HepG2 (cell line): ENCODE results near the gene CALY. TPM values are rescaled to one million over a fixed set of nuclear protein-coding genes. Genes with fewer than 3 reads are reported as not detected.
A peak's percentile ranks its signal among the peaks of the same experiment; 100 is the strongest.

Experiments
- ATAC-seq: fragments of 200-7000 bp; cut with Tn5 transposase; 3 replicates; pipeline ENCODE4 v1.9.1; 2020; ENCODE audit warnings: mild to moderate bottlenecking, moderate library complexity
- BruUV-seq: library from RNA; stranded (reverse); fragments of 400-500 nt; replicated peaks from 2 replicates; lab custom pipeline; 2021; lab: Mats Ljungman, UMichigan
- CTCF ChIA-PET: fragments of 300-600 bp; formaldehyde crosslinking; extraction: SDS; loops from one replicate; lab custom pipeline; 2021; ENCODE audit warnings: low total read pairs, inconsistent platforms, low intra/inter-chr PET ratio; lab: Yijun Ruan, JAX
- POLR2A ChIA-PET: fragments of 350-600 bp; sonication (Branson Sonifier 250); formaldehyde crosslinking; loops from one replicate; lab custom pipeline; 2020; ENCODE audit warnings: antibody characterized with exemption, inconsistent platforms; lab: Yijun Ruan, JAX
- DNase-seq: peaks from one replicate; pipeline ENCODE4 v3.0.0-alpha.2; 2015; ENCODE audit warnings: low spot score
- FAIRE-seq: peaks from 3 replicates; lab custom pipeline; 2011; peaks lifted over from hg19 to GRCh38; lab: Jason Lieb, UNC
- H2AFZ ChIP-seq: one replicate; pipeline ENCODE4 v1.6.1; 2011; ENCODE audit warnings: low read length, inconsistent platforms
- H3K27ac ChIP-seq: fragments of 300-600 bp; 3 replicates; pipeline ENCODE4 v1.8.0; 2011; ENCODE audit warnings: mixed run types, mild to moderate bottlenecking, mixed read lengths, low read length, inconsistent platforms; ENCODE audit not compliant: insufficient read depth; ENCODE audit errors: extremely low read length
- H3K27me3 ChIP-seq, 2 experiments: fragments of 200-600 bp in 1 of 2; 2 replicates in 1 of 2; 3 replicates in 1 of 2; pipeline versions ENCODE4 v1.6.0 to v1.8.0; 2011; ENCODE audit warnings: low read length in 2 of 2, mild to moderate bottlenecking in 2 of 2, moderate library complexity in 2 of 2, inconsistent platforms in 1 of 2; ENCODE audit not compliant: insufficient read depth in 2 of 2, control insufficient read depth in 1 of 2
- H3K36me3 ChIP-seq, 2 experiments: fragments of 200-600 bp in 1 of 2; replicated peaks in 1 of 2; 2 replicates in 1 of 2; 3 replicates in 1 of 2; pipeline versions ENCODE4 v1.5.1 to v1.8.0; 2011; ENCODE audit warnings: low read length in 2 of 2, inconsistent platforms in 1 of 2; ENCODE audit not compliant: insufficient read depth in 2 of 2, control insufficient read depth in 1 of 2
- H3K4me1 ChIP-seq: 2 replicates; pipeline ENCODE4 v1.5.1; 2012; ENCODE audit warnings: low read length, inconsistent platforms; ENCODE audit not compliant: insufficient read depth
- H3K4me2 ChIP-seq: 2 replicates; pipeline ENCODE4 v1.6.0; 2011; ENCODE audit warnings: low read depth, low read length, inconsistent platforms
- H3K4me3 ChIP-seq, 3 experiments: fragments of 200-600 bp in 1 of 3; sonication (generic), shearing (Covaris generic) in 1 of 3; replicated peaks in 1 of 3; 2 replicates each; pipeline ENCODE4 v1.5.1; 2011 to 2016; ENCODE audit warnings: low read length in 3 of 3, inconsistent platforms in 2 of 3, low read depth in 2 of 3, mild to moderate bottlenecking in 2 of 3, control low read depth in 1 of 3, mixed read lengths in 1 of 3; ENCODE audit not compliant: insufficient read depth in 1 of 3
- H3K79me2 ChIP-seq: one replicate; pipeline ENCODE4 v1.6.1; 2011; ENCODE audit warnings: low read length, inconsistent platforms; ENCODE audit not compliant: insufficient read depth
- H3K9ac ChIP-seq: 2 replicates; pipeline ENCODE4 v1.6.0; 2011; ENCODE audit warnings: mild to moderate bottlenecking, low read depth, low read length, inconsistent platforms; ENCODE audit not compliant: insufficient read depth
- H3K9me3 ChIP-seq: 2 replicates; pipeline ENCODE4 v1.5.1; 2012; ENCODE audit warnings: mild to moderate bottlenecking, low read length
- H4K20me1 ChIP-seq: 2 replicates; pipeline ENCODE4 v1.6.0; 2011; ENCODE audit warnings: inconsistent platforms, mild to moderate bottlenecking, low read length, moderate library complexity; ENCODE audit not compliant: insufficient read depth
- AGO1 ChIP-seq: fragments of 200-400 bp; formaldehyde crosslinking; IDR thresholded peaks from 2 replicates; pipeline ENCODE4 v1.6.1; 2017; ENCODE audit warnings: mild to moderate bottlenecking, low read depth, low read length, moderate library complexity; ENCODE audit not compliant: poor library complexity, severe bottlenecking
- AGO2 ChIP-seq: fragments of 200-400 bp; formaldehyde crosslinking; optimal IDR thresholded peaks from 2 replicates; pipeline ENCODE3; 2017; ENCODE audit warnings: mild to moderate bottlenecking, low read depth, low read length, moderate library complexity
- HOXA3 ChIP-seq: sonication (generic); formaldehyde crosslinking; IDR thresholded peaks from 2 replicates; pipeline ENCODE4 v1.5.0; 2020; ENCODE audit warnings: missing genetic modification reagents
- RAD21 ChIP-seq: fragments of 450-650 bp; formaldehyde crosslinking; IDR thresholded peaks from 2 replicates; pipeline ENCODE4 v1.5.0; 2020; ENCODE audit warnings: mild to moderate bottlenecking
- ZNF124 ChIP-seq: sonication (generic); formaldehyde crosslinking; IDR thresholded peaks from 2 replicates; pipeline ENCODE4 v1.4.0; 2020; ENCODE audit warnings: missing genetic modification reagents
- ZNF468 ChIP-seq: sonication (generic); formaldehyde crosslinking; IDR thresholded peaks from 2 replicates; pipeline ENCODE4 v1.8.0; 2022; ENCODE audit warnings: mild to moderate bottlenecking, moderate library complexity, missing genetic modification reagents
- WGBS: methylation state at CpG from one replicate; pipeline ENCODE4 v1.1.6; 2017; ENCODE audit warnings: low lambda C conversion rate; 5-methylcytosine and 5-hydroxymethylcytosine counted together
- in situ Hi-C: cut with HindIII; loops from 2 replicates; pipeline ENCODE4 v1.10.0; 2017; ENCODE audit warnings: low pct_unique_long_range_greater_than_20kb; ENCODE audit not compliant: extremely low pct_ligation_motif_present
- intact Hi-C: fragments of 100-400 bp; cut with micrococcal nuclease; formaldehyde crosslinking; loops from one replicate; pipeline ENCODE4 v1.10.0; 2022; ENCODE audit not compliant: unreplicated experiment
- polyA plus RNA-seq, 8 experiments: library from polyadenylated mRNA; depleted of rRNA in 3 of 8; stranded (reverse) in 7 of 8; unstranded in 1 of 8; fragments of >200 nt; fragmentation: Illumina TruSeq in 4 of 8; extraction: Trizol in 4 of 8; gene quantifications; 2 replicates each; pipeline versions ENCODE4 v1.2.1 to v1.2.3, GENCODE V29; 2011 to 2016; ENCODE audit warnings: low read depth in 4 of 8, missing spikeins in 1 of 8, mixed read lengths in 1 of 8; ENCODE audit not compliant: insufficient read depth in 1 of 8
- total RNA-seq, 5 experiments: library from RNA; depleted of rRNA; stranded (reverse); fragments of >200 nt; fragmentation: Illumina TruSeq; extraction: Trizol; gene quantifications; 2 replicates each; pipeline ENCODE4 v1.2.3, GENCODE V29; 2016; ENCODE audit warnings: low read depth in 1 of 5
- TF ChIP-seq, protein P1 (sequence below): sonication (generic); formaldehyde crosslinking; IDR thresholded peaks from 2 replicates; pipeline ENCODE4 v1.8.0; 2022; ENCODE audit warnings: missing genetic modification reagents, mild to moderate bottlenecking, moderate library complexity, borderline replicate concordance

The CALY gene
- total and polyA plus RNA-seq, 2 of the 13 experiments (the other 11 are each of a cell fraction or from before 2014, with no cell fraction given), result 0.08 TPM; not detected in 1

DNA sequence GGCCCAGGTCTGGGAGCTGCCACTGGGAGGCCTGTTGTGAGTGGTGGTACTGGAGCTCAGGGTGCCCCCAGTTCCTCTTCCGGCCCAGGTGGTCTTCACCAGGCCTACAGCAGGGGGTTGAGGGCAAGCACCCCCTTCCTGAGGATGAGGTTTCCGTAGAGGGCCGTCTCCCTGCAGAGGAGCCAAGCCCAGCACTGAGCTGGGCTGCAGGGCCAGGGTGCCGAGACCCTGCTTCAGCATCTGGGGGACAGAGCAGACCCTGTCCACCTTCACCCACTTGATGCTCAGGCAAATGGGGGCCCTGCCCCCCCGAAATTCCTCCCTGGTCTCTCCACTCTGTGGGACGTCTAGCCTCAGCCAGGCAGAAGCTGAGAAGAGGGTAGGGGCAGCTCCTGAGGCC, 18.6 kb upstream of the CALY start (continued):
- TF ChIP-seq HOXA3 (CRISPR knock-in tag) (no peak), ZNF468 (CRISPR knock-in tag) (no peak), ZNF124 (CRISPR knock-in tag) (no peak)
- TF ChIP-seq, protein P1, sequence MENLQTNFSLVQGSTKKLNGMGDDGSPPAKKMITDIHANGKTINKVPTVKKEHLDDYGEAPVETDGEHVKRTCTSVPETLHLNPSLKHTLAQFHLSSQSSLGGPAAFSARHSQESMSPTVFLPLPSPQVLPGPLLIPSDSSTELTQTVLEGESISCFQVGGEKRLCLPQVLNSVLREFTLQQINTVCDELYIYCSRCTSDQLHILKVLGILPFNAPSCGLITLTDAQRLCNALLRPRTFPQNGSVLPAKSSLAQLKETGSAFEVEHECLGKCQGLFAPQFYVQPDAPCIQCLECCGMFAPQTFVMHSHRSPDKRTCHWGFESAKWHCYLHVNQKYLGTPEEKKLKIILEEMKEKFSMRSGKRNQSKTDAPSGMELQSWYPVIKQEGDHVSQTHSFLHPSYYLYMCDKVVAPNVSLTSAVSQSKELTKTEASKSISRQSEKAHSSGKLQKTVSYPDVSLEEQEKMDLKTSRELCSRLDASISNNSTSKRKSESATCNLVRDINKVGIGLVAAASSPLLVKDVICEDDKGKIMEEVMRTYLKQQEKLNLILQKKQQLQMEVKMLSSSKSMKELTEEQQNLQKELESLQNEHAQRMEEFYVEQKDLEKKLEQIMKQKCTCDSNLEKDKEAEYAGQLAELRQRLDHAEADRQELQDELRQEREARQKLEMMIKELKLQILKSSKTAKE (CRISPR knock-in tag), result no peak

DNA sequence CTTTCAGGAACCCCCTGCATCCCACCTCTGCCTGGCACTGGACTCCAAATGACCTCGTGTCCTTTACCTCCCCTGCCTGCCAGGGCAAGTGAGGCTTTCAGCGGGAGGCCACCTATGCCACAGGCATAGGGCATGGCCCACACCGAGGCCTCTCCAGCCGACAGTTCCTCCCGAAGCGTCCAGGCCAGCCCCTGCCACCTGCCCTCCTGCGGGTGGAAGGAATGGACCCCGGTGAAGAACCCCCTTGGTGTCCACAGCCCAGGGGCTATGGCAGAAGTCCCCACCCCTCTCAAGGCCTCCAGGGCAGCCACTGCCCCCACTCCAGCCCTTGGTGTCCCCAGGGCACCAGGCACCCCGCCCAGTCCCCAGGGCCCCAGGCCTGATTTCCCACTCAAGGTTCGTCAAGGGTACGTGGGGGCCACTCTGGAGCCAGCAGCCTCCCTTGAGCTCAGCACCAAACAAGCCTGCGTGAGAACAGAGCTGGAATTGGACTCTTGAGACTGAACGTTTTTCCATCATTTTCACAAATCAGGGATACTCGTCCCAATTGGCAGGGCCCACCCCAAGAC, 18.1 kb upstream of the CALY start:
- TSS peak; percentile 19 for BruUV-seq
- in situ Hi-C loops (no loop called here), intact Hi-C loops (no loop called here)
- H3K4me1 ChIP-seq, result peaks cover 39% of the 10 kb centered on the region
- DNase-seq (no peak), ATAC-seq (no peak), FAIRE-seq (no peak)
- peaks cover 5 to 14% of the 10 kb centered on the region in 2 experiments; a peak in 3 of 5 replicates for H3K36me3 ChIP-seq
- H3K27me3 ChIP-seq, result no peaks in the 10 kb centered on the region
- no peak overlapping the region for H3K27ac ChIP-seq
- ChIA-PET POLR2A (interaction anchor here (1.5 to 5.1 kb wide), 2 partner anchors 7 to 19 kb away, joined by 3 to 124 read pairs; partner anchors contain the start of genes ECHS1 and PRAP1), CTCF (no interaction called here)
- no peaks in the 10 kb centered on the region for H3K9me3 ChIP-seq
- H3K4me2 ChIP-seq, result no peak overlapping the region
- no peak overlapping the region for H3K9ac ChIP-seq
- 100% methylated on average over 4 of the region's 14 CpGs for WGBS
- peaks cover 12% of the 10 kb centered on the region for H3K79me2 ChIP-seq
- no peak overlapping the region for H2AFZ ChIP-seq
- peaks cover 13% of the 10 kb centered on the region; the same call in 1 of the 2 replicates for H4K20me1 ChIP-seq
- TF ChIP-seq AGO2, result peak; percentile 45
- TF ChIP-seq AGO1, result peak; percentile 13
- no peak for TF ChIP-seq ZNF124 (CRISPR knock-in tag)
- peak; percentile 9; the same call in 1 of the 2 replicates for TF ChIP-seq RAD21
- no peak overlapping the region for H3K4me3 ChIP-seq
